Stimulated activated memory B cell treated with anti-CD40 and anti-IgM and Interleukin-4, amounts not matched to agents 10 μg/mL and 1 μg/mL and 100 μg/mL, for 72 hours (primary cell): ENCODE data around the gene PTGER3.
"Not testable (repeated sequence)": the region's sequence is repeated elsewhere in the genome, so short reads cannot be mapped to it uniquely, and the experiment has no call there.

Experiments used
- ATAC-seq: fragments of 150-1000 bp; cut with Tn5 transposase; 2 replicates; pipeline ENCODE4 v1.10.0; 2021
- H3K27ac Mint-ChIP-seq: one replicate; pipeline ENCODE4 v1.8.0; 2022; ENCODE audit warnings: mild to moderate bottlenecking, mixed read lengths
- H3K27me3 Mint-ChIP-seq: one replicate; pipeline ENCODE4 v1.8.0; 2022; ENCODE audit warnings: mixed read lengths
- H3K36me3 Mint-ChIP-seq: one replicate; pipeline ENCODE4 v1.8.0; 2022; ENCODE audit warnings: mixed read lengths
- H3K4me1 Mint-ChIP-seq: one replicate; pipeline ENCODE4 v1.8.0; 2022; ENCODE audit warnings: mixed read lengths
- H3K4me3 Mint-ChIP-seq: one replicate; pipeline ENCODE4 v1.8.0; 2022; ENCODE audit warnings: mild to moderate bottlenecking, moderate library complexity, mixed read lengths
- H3K9me3 Mint-ChIP-seq: one replicate; pipeline ENCODE4 v1.8.0; 2022; ENCODE audit warnings: mixed read lengths

PTGER3 gene

DNA sequence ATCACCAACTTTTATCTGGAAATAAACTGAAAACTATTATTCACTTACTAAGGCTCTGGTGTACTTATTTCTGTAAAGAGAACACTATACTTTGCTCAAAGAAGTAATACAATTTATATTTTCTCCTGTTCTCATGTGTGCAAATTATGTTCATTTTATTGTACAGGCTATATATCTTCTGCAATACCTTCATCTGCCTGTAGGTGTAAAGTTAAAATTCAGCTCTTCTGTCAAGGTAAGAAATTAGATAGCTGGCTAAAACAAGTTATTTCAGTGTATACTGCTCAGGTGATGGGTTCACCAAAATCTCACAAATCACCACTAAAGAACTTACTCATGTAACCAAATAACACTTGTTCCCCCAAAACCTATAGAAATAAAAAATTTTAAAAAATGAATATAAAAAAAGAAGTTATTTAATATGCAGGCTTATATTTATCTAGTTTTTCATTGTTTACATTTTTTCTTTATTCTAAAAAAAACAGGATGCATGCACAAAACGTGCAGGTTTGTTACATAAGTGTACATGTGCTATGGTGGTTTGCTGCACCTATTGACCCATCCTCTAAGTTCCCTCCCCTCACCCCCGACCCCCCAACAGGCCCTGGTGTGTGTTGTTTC is 81.5 kb downstream of the PTGER3 start:
- peaks cover 4% of the 10 kb centered on the region for H3K9me3 Mint-ChIP-seq
- ATAC-seq = no peak
- H3K4me1 Mint-ChIP-seq = no peaks in the 10 kb centered on the region
- no peak overlapping the region for H3K27ac Mint-ChIP-seq
- H3K27me3 Mint-ChIP-seq = no peaks in the 10 kb centered on the region
- H3K36me3 Mint-ChIP-seq = no peaks in the 10 kb centered on the region
- H3K4me3 Mint-ChIP-seq = no peak overlapping the region

DNA sequence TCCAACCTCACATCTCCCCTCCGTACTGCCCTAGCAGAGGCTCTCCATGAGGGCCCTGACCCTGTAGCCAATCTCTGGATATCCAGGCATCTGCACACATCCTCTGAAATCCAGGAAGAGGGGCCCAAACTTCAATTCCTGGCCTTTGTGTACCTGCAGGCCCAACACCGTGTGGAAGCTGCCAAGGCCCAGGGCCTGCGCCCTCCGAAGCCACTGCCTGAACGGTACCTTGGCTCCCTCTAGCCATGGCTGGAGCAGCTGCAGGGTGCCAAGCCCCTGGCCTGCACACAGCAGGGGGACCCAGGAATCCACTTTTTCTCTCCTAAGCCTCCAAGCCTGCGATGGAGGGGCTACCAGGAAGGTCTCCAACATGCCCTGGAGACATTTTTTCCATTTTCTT is 84.2 kb downstream of the PTGER3 start:
- no peak overlapping the region for H3K27ac Mint-ChIP-seq
- no peak overlapping the region for H3K4me3 Mint-ChIP-seq
- peaks cover 4% of the 10 kb centered on the region for H3K9me3 Mint-ChIP-seq
- H3K4me1 Mint-ChIP-seq = no peaks in the 10 kb centered on the region
- H3K27me3 Mint-ChIP-seq = no peaks in the 10 kb centered on the region
- no peaks in the 10 kb centered on the region for H3K36me3 Mint-ChIP-seq
- no peak for ATAC-seq

DNA sequence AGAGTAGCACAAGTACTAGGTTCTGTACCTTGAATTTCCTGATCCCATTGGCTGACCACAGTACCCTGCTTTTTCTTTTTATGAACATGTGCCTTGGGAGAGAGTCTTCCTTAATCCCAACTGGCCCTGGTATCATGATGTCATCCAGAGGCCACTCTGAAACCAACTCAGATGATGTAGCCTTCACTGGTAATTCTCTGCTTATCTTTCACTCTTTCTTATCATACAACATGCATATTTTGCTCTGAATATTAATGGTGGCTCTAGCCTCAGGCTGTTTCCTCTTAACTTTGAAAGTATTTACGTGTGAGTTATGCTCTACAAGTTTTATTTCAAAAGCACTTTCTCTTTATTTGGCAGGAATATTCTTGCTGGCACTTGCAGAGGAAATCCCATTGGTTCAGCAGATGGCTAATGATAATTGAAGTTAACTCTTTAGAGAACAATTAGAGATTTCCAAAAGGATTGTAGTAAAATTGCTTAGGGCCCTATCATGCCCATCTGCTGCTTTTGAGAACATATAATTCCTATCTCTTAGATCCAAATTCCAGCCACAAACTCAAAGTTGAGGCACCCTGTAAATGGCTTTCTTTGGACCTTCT is 86.1 kb downstream of the PTGER3 start:
- Mint-ChIP-seq H3K27me3 (no peaks in the 10 kb centered on the region), H3K4me1 (no peaks in the 10 kb centered on the region), H3K36me3 (no peaks in the 10 kb centered on the region), H3K27ac (no peak overlapping the region), H3K9me3 (peaks cover 4% of the 10 kb centered on the region), H3K4me3 (no peak overlapping the region)
- ATAC-seq = no peak

DNA sequence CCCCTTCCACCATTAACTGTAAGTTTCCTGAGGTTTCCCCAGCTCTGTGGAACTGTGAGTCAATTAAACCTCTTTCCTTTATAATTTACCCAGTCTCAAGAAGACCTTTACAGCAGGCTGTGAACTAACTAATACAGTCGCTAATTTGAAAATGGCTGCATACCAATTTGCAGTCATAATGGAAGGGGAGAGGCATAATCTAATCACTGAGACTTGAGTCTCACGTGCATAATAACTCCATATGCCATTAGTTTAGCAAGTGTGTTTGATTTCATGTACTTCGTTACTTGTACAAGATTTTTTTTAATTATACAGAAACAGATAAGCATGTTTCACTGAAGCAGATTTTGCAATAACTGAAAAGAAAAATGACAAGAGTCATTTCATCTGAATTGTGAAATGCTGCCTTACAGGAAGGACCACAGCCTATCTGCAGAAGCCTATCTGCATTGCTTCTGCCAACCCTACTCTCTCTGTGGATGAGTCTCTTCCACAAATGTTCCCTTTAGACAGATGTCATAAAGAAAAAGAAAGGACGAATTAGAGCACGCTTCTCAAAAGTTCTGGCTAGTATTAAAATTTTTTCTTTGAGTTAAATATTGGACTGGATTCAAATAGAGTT is 99.1 kb downstream of the PTGER3 start:
- no peak for ATAC-seq
- H3K27me3 Mint-ChIP-seq = no peaks in the 10 kb centered on the region
- peaks cover 2% of the 10 kb centered on the region for H3K9me3 Mint-ChIP-seq
- H3K4me1 Mint-ChIP-seq = no peaks in the 10 kb centered on the region
- no peak overlapping the region for H3K4me3 Mint-ChIP-seq
- H3K27ac Mint-ChIP-seq = no peak overlapping the region
- no peaks in the 10 kb centered on the region for H3K36me3 Mint-ChIP-seq

DNA sequence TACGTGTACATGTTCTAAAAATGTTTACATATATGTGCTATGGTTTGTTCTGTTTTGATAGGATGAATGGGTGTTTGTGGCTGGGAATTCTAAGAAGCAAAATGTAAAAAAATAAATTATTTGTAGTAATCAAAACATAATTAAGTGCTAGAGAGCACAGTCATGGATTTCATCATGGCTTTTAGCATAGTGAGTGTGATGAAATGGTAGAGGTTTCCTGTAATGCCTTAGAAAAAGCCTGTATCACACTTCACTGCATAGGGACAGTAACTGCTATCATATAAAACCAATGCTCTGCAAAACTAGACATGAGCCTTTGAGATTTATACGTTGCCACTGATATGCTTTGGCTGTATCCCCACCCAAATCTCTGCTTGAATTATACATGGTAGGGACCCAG is 99.8 kb downstream of the PTGER3 start:
- ATAC-seq = no peak
- no peaks in the 10 kb centered on the region for H3K36me3 Mint-ChIP-seq
- H3K27me3 Mint-ChIP-seq = no peaks in the 10 kb centered on the region
- H3K9me3 Mint-ChIP-seq = peaks cover 2% of the 10 kb centered on the region
- no peak overlapping the region for H3K27ac Mint-ChIP-seq
- no peaks in the 10 kb centered on the region for H3K4me1 Mint-ChIP-seq
- no peak overlapping the region for H3K4me3 Mint-ChIP-seq

DNA sequence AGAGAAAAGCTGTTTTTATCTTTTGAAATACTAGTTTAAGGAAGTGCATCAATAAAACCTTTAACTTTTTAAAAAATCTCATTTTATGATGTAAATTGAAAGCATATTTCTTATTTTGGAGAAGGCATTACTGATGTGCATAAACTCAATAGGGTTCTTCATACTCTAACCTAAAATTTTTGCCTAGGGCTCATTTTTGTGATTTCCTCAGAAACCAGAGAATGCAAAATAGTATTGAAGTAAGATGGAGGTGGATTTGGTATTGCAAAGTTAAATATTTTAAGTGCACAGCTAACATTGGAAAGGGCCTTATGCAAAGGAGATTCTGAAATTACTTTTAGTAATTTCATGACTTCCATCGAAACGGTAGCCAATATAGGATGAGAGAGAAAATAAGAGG is 101.9 kb downstream of the PTGER3 start:
- Mint-ChIP-seq H3K27me3 (no peaks in the 10 kb centered on the region), H3K9me3 (peaks cover 2% of the 10 kb centered on the region), H3K4me3 (no peak overlapping the region), H3K27ac (no peak overlapping the region), H3K4me1 (no peaks in the 10 kb centered on the region), H3K36me3 (no peaks in the 10 kb centered on the region)
- ATAC-seq = no peak

DNA sequence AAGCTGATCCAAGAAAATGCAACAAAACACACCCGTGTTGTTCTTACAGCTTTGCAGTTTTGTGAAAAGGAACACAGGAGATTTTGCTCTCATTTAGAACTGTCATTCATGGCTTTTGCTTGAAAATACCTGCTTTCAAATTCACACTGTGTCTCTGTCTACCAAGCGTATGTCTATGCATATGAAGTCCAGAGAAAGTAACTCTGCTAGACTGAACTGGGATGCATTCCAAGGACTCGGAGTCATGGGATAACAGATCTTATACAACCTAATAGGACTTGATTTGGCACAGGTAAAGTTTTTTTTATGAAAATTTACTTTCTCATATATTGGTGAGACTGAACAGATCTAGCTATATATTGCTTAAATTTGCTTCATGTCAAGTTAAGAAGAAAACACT is 102.4 kb downstream of the PTGER3 start:
- H3K27ac Mint-ChIP-seq = no peak overlapping the region
- H3K36me3 Mint-ChIP-seq = no peaks in the 10 kb centered on the region
- no peaks in the 10 kb centered on the region for H3K27me3 Mint-ChIP-seq
- ATAC-seq = no peak
- H3K9me3 Mint-ChIP-seq = peaks cover 3% of the 10 kb centered on the region
- H3K4me3 Mint-ChIP-seq = no peak overlapping the region
- no peaks in the 10 kb centered on the region for H3K4me1 Mint-ChIP-seq

DNA sequence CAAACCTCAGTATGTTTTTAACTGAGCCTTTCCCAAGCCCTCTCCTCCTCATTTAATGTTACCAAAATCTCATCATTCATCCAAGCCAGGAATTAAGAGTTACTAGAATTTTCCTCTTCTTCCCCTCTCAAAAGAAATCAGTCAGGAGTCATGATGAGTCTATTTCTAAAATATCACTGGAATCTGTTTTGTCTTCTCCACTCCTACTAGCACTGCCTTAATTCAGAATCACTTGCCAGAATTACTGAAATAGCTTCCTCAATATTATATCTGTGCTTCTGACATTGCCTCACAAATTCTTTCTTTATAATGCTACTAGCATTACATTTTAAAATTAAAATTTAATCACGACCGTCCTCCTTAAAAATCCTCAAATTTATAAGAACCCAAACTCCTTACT is 106.1 kb downstream of the PTGER3 start:
- no peak for ATAC-seq
- H3K27ac Mint-ChIP-seq = no peak overlapping the region
- no peaks in the 10 kb centered on the region for H3K27me3 Mint-ChIP-seq
- H3K9me3 Mint-ChIP-seq = peaks cover 8% of the 10 kb centered on the region
- H3K4me3 Mint-ChIP-seq = no peak overlapping the region
- H3K36me3 Mint-ChIP-seq = no peaks in the 10 kb centered on the region
- no peaks in the 10 kb centered on the region for H3K4me1 Mint-ChIP-seq

DNA sequence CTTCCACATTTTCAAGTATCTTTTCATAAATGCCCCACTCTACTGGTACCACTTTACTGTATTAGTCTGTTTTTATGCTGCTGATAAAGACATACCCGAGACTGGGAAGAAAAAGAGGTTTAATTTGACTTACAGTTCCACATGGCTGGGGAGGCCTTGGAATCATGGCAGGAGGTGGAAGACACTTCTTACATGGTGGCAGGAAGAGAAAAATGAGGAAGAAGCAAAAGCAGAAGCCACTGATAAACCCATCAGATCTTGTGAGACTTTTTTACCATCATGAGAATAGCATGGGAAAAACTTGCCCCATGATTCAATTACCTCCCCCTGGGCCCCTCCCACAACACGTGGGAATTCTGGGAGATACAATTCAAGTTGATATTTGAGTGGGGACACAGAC is 107.2 kb downstream of the PTGER3 start:
- not testable (repeated sequence) for H3K27ac Mint-ChIP-seq, H3K27me3 Mint-ChIP-seq, H3K4me1 Mint-ChIP-seq, H3K36me3 Mint-ChIP-seq, ATAC-seq, H3K4me3 Mint-ChIP-seq, H3K9me3 Mint-ChIP-seq

DNA sequence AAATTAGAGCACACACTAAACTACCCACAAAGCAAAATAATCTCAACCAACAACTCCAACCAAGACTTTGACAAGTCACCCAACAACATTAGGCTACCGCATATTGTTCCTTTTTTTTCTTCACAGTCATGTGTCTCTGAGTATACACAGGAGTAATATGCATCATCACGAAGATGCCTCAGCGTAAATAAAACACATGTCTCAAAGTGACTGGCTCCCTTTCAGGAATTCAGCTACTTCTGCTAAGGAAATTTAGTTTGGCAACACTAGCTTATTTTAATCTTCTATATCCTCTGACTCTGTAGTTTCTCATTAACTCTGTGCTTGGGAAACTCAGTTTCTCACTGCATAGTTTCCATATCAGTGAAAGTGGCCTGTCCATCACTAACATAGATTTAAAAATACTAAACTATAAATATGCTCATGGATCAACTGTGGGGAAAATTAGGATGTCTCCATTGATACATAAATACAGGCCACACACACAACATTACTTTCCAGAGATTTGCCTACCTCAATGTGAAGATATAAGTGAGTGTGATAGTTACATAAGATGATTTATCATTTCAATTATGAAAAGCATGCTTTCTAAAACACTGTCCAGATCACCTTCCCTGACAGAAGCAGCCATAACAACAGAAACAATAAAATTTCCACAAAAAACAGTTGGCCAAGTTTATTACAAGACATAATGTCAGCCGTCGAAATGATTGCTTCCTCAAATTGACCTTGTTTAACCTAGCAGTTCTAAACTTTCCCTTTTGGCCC is 113.2 kb downstream of the PTGER3 start:
- H3K4me3 Mint-ChIP-seq = no peak overlapping the region

DNA sequence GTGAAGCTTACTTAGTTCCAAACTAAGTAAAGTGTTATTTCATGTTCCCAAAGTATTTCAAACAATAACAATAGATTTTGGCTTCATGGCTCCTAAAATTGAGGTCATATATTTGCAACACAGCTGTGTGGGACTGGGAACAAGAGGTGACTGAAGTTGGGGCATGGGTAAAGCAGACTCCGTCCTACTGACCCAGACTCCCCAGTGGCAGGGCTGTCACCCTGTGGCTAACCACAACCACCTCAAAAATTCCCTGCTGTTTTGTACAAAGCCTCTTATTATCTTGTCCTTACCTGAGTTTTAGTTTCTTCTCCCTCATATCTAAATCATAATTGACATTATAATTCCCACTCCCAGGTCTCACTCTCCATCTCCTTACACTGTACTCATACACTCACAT is 117.6 kb downstream of the PTGER3 start:
- H3K4me1 Mint-ChIP-seq = no peaks in the 10 kb centered on the region
- H3K4me3 Mint-ChIP-seq = no peak overlapping the region
- no peaks in the 10 kb centered on the region for H3K9me3 Mint-ChIP-seq
- ATAC-seq = no peak
- no peak overlapping the region for H3K27ac Mint-ChIP-seq
- H3K27me3 Mint-ChIP-seq = no peaks in the 10 kb centered on the region
- H3K36me3 Mint-ChIP-seq = no peaks in the 10 kb centered on the region

More for the DNA sequence above, 113.2 kb downstream of the PTGER3 start:
- no peaks in the 10 kb centered on the region for H3K36me3 Mint-ChIP-seq
- no peaks in the 10 kb centered on the region for H3K27me3 Mint-ChIP-seq
- ATAC-seq = no peak
- H3K27ac Mint-ChIP-seq = no peak overlapping the region
- H3K9me3 Mint-ChIP-seq = peaks cover 2% of the 10 kb centered on the region
- H3K4me1 Mint-ChIP-seq = no peaks in the 10 kb centered on the region

DNA sequence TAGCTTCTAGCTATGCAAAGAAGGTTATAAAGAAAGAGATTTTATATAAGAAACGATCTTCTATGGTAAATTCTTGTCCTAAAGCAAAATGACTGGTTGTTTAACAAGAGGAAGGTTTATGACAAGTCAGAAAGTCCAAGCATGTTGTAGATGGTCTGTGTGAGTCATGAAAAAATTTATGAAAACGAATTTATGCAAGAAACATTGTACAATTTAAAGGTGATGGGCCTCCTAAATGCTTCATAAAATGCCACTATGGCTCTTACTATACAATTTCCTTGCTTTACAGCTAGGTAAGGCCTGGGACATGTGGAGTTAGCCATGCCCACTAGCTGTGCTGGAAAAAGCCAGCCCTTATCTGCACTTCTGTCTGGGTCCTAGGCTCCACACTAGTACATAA is 125.4 kb downstream of the PTGER3 start:
- Mint-ChIP-seq H3K4me3 (no peak overlapping the region), H3K36me3 (no peaks in the 10 kb centered on the region), H3K9me3 (peaks cover 3% of the 10 kb centered on the region), H3K27me3 (no peaks in the 10 kb centered on the region), H3K4me1 (no peaks in the 10 kb centered on the region), H3K27ac (no peak overlapping the region)
- no peak for ATAC-seq
